ENCODE measurements around the gene EVC.
"Not testable (repeated sequence)": the region's sequence is repeated elsewhere in the genome, so short reads cannot be mapped to it uniquely, and the experiment has no call there.

The EVC gene

DNA sequence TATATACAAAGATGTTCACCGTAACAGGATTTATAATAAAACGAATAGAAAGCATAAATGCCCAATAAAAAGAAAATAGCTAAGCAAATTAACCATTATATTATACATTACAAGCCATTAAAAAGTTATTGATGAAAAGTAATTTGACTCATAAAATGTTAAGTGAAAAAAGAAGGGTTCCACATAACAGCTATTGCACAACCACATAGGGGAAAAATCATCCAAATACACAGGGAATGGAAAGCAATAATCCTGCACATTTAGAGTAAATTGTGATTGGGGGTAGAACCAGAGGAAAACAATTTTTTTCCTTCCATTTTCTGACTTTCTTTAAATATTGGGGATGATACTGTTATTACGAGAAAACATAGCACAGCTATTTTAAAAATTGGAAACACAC, 143.9 kb downstream of the EVC start:
- DNase-seq = no peak

DNA sequence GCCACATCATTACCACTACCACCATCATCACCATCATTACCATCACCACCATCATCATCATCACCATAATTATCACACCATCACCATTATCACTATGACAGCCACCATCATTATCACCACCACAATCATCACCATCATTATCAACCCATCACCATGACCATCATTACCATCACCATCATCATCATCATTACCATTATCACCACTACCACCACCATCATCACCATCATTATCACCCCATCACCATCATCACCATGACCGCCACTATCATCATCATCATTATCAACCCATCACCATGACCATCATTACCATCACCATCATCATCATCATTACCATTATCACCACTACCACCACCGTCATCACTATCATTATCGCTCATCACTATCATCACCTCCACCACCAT, 145.4 kb downstream of the EVC start:
- not testable (repeated sequence) for DNase-seq

DNA sequence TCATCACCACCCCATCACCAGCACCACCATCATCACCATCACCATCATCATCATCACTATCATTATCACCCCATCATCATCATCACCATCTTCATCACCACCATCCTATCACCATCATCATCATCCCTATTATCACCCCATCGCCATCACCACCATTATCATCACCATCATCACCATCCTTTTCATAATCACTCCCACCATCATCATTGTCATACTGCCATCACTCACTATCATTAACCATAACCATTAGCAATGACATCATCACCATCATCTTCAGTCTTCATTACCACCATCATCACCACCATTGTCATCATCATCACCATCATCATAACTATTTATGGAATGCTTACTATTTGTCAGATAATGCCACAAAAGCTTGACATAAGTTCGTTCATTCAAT, 146.2 kb downstream of the EVC start:
- no peak for DNase-seq

DNA sequence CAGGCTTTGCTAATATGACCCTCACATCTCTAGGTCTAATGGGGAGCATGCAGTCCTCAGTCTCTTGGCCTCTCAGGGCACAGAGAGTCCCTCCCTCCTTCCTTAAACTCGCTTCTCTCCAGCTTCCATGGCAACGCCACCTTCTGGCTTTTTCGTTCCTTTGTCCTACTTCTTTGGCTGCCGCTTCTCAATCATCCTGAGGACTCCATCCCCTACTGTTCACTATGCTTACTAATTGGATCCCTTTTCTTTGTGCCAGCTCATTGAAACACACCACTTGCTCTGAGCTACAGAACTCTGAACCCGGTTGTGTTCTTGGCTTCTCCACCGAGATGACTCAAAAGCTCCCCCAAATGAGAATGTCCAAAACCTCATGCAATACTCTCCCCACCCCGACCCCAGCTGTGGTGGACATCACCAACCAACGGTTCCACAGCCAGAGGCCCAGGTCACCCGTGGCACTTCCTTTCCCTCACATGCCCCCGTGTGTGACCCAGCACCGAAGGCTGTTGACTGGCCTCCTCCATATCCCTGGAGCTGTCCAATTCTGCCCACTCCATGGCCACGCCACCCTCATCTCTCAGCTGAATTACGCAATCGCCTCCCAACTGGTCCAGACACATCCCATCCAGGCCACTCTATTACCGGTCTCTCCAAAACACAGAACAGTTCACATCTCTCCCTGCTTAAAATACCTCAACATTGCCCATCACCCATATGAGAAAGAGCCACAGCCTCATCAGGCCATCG, 147.2 kb downstream of the EVC start:
- DNase-seq = no peak

DNA sequence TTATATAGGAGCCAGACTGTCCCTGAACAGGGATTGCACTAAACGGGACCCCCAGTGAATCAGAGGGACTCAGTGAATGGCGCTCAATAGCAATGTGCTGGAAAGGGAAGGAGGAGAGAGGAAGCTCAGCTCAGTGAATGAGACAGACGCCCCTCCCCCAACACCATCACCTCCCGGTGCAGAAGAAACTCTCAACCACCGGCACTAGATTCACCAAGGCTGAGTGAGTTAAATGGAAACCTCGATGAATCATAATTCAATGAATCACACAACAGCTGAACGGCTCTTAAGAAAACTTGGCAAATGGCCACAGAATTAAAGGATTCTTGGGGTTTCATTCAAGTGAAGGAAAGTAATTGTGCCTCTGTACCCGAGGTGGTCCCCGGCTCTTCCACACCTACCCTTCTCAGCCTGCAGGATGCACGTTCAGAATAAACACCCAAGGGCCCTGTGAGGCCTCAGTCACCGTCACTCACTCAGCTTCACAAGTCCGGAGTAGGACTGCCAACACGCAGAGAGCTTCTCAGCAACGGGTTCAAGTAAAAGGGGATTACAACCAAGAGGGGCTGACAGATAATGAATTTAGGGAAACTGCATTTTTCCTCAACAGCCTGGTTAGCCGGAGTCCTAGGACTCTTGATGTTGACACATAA, 152.6 kb downstream of the EVC start:
- no peak for DNase-seq

Data from NCI-H2227 treated with DMSO at 0.1 percent for 48 hours (cell line).